Heart left ventricle (tissue), 16 donors: ENCODE results near the gene KRTAP5-6. TPM values are rescaled to one million over a fixed set of nuclear protein-coding genes. Genes with fewer than 3 reads are reported as not detected.

Experiments
- ATAC-seq, 4 donors: fragments of 200-7000 bp; cut with Tn5 transposase; one replicate each; pipeline ENCODE4 v1.9.1; 2020 to 2022; ENCODE audit warnings: moderate library complexity in 4 of 4, mild to moderate bottlenecking in 3 of 4, moderate number of reproducible peaks in 1 of 4
- DNase-seq, 5 donors: peaks; one replicate each; pipeline ENCODE4 v3.0.0-alpha.2; 2020
- H3K27ac ChIP-seq, 12 donors: fragments of 200-600 bp; sonication (generic) in 4 of 12; one replicate each; pipeline versions ENCODE4 v1.5.0 to v1.8.0; 2016 to 2022; ENCODE audit warnings: mild to moderate bottlenecking in 2 of 12
- H3K27me3 ChIP-seq, 9 donors: fragments of 200-600 bp; sonication (generic) in 2 of 9; one replicate each; pipeline versions ENCODE4 v1.5.1 to v1.8.0; 2016 to 2022; ENCODE audit warnings: mild to moderate bottlenecking in 3 of 9
- H3K36me3 ChIP-seq, 9 donors: fragments of 200-600 bp; sonication (generic) in 2 of 9; one replicate each; pipeline versions ENCODE4 v1.5.0 to v1.8.0; 2018 to 2022; ENCODE audit warnings: mild to moderate bottlenecking in 2 of 9
- H3K4me1 ChIP-seq, 12 donors: fragments of 200-600 bp; sonication (generic) in 4 of 12; one replicate each; pipeline versions ENCODE4 v1.5.0 to v1.8.0; 2016 to 2022; ENCODE audit warnings: mild to moderate bottlenecking in 3 of 12
- H3K4me3 ChIP-seq, 12 donors: fragments of 200-600 bp; sonication (generic) in 4 of 12; one replicate each; pipeline versions ENCODE4 v1.5.0 to v1.8.0; 2017 to 2022; ENCODE audit warnings: mild to moderate bottlenecking in 9 of 12, moderate library complexity in 4 of 12
- H3K9me3 ChIP-seq, 12 donors: fragments of 200-600 bp; sonication (generic) in 4 of 12; one replicate each; pipeline versions ENCODE4 v1.5.0 to v1.8.0; 2016 to 2022; ENCODE audit warnings: mild to moderate bottlenecking in 1 of 12
- CTCF ChIP-seq, 12 donors: fragments of 200-600 bp; sonication (generic) in 4 of 12; IDR thresholded peaks; one replicate each; pipeline versions ENCODE4 v1.5.0 to v1.8.0; 2018 to 2022; ENCODE audit warnings: antibody characterized with exemption in 12 of 12, mild to moderate bottlenecking in 5 of 12
- POLR2A ChIP-seq, 2 donors: fragments of 450-650 bp; IDR thresholded peaks; one replicate each; pipeline ENCODE4 v1.6.1; 2017; ENCODE audit warnings: antibody characterized with exemption in 2 of 2, mild to moderate bottlenecking in 2 of 2, moderate library complexity in 2 of 2
- WGBS, 4 donors: extraction: QIAGEN DNeasy Blood & Tissue Kit in 2 of 4; methylation state at CpG; one replicate each; pipeline versions ENCODE4 v1.1.5 to v1.1.7; 2013 to 2018; 5-methylcytosine and 5-hydroxymethylcytosine counted together
- intact Hi-C, 10 donors: fragments of 100-400 bp; cut with DNase I; formaldehyde crosslinking; loops; one replicate each; pipeline versions ENCODE4 v1.11.1 to v1.14.2; 2022
- long read RNA-seq, 3 donors: library from polyadenylated mRNA; unstranded; transcript quantifications; one replicate each; pipeline ENCODE4 v2.0.0, GENCODE V29; 2020 to 2021
- polyA plus RNA-seq, 2 donors: library from polyadenylated mRNA; stranded (reverse); fragments of 200-250 nt; gene quantifications; one replicate each; pipeline ENCODE4 v1.2.3, GENCODE V29; 2013
- total RNA-seq, 9 donors: library from RNA; depleted of rRNA in 2 of 9; stranded (reverse); fragments of >200 nt in 2 of 9; fragmentation: NEBNext Ultra II Directional in 3 of 9; extraction: Animal tissue kit (Norgen Biotek cat#: 25700) in 3 of 9; gene quantifications; one replicate each; pipeline versions ENCODE4 v1.1.0 to v1.2.4, GENCODE V29; 2016 to 2023
- donor health status: ischemic (EF 13 %, LVEDD 7.1; RV severe dilation, severe dysfunction).
- donor health status: healthy with polysubstance abuse.
- donor health status: DM: no; HTN: yes; CAD: no.
- donor health status: DM: no; HTN: no; CAD: no.
- donor health status: ischemic (EF 25% LVEDD 6.9; RV normal size, moderate dysfunction).
- donor health status: ischemic (EF 25% LVEDD 5.7; RV mildly dilated, moderate dysfunction).
- donor health status: healthy.
- donor health status: DM: yes; HTN: yes; CAD: no.
- donor health status: ischemic (EF 35%, LVEDD 5.7; RV mildly dilated, moderate dysfunction).
- donor health status: nonischemic (EF 11% LVEDD 7.7; RV severe dilation, severe dysfunction).
- donor health status: DM: yes; HTN: yes; CAD: no.
- donor health status: PGD.
- donor health status: ischemic (EF 29% LVEDD 5.4; RV normal size, mild dysfunction).
- donor health status: nonischemic (EF 23%, LVEDD 6.1; RV moderate dilation, normal function).

KRTAP5-6 gene
- not detected for total RNA-seq
- not detected for polyA plus RNA-seq
- long read RNA-seq, donor 1, result 0 reads
- long read RNA-seq, donor 2, result 0 reads
- long read RNA-seq, donor 3, result 0 reads

GRCh38 chr11:1696608-1697570, at the start of gene KRTAP5-6:
Gene KRTAP5-6 (plus strand): TSS chr11:1697195. CDS start chr11:1697246, 51 bp downstream.
- TF ChIP-seq POLR2A (IDR thresholded peaks at IDR 0.05) (no peak), CTCF (IDR thresholded peaks at IDR 0.05) (no peak)
- DNase-seq, result no peak

GRCh38 chr11:1647901-1648652, 48.9 kb upstream of the KRTAP5-6 start:
- 93 to 94% (median 93%) methylated on average over 35 of the region's 35 CpGs for WGBS, 4 donors
- intact Hi-C loops, result no loop called here

More at GRCh38 chr11:1696608-1697570, at the start of gene KRTAP5-6:
- no peak for ATAC-seq
- 78 to 86% (median 83%) methylated on average over 9 to 11 of the region's 11 CpGs for WGBS, 4 donors
- Histone ChIP-seq H3K4me3 (no peak within 1 kb of the TSS), H3K27me3 (peaks cover 0 to 3% (median 0%) of the 10 kb centered on the region in 9 donors), H3K4me1 (peaks cover 3 to 15% (median 10%) of the 10 kb centered on the region in 12 donors), H3K27ac (no peak within 1 kb of the TSS), H3K9me3 (no peaks in the 10 kb centered on the region), H3K36me3 (no peaks in the 10 kb centered on the region)
- intact Hi-C loops, result loop anchor here in 2 of 10 donors (10.0 kb wide), 2 partner anchors 218 to 228 kb away; partner anchors contain the start of gene TNNT3 (in 1 of the 2)

GRCh38 chr11:1648653-1649420, 48.2 kb upstream of the KRTAP5-6 start:
- peaks cover 0 to 8% (median 0%) of the 10 kb centered on the region in 12 donors for H3K4me1 ChIP-seq
- no peak overlapping the region for H3K4me3 ChIP-seq
- ATAC-seq (no peak), DNase-seq (no peak)
- intact Hi-C loops, result no loop called here
- no peaks in the 10 kb centered on the region for H3K36me3 ChIP-seq
- 89 to 93% (median 91%) methylated on average over 28 of the region's 28 CpGs for WGBS, 4 donors
- no peaks in the 10 kb centered on the region for H3K9me3 ChIP-seq
- no peak overlapping the region for H3K27ac ChIP-seq
- TF ChIP-seq POLR2A (IDR thresholded peaks at IDR 0.05), result no peak
- TF ChIP-seq CTCF (IDR thresholded peaks at IDR 0.05), result no peak
- peaks cover 0 to 8% (median 0%) of the 10 kb centered on the region in 9 donors for H3K27me3 ChIP-seq

More at GRCh38 chr11:1647901-1648652, 48.9 kb upstream of the KRTAP5-6 start:
- Histone ChIP-seq H3K27ac (no peak overlapping the region), H3K9me3 (no peaks in the 10 kb centered on the region), H3K27me3 (peaks cover 0 to 3% (median 0%) of the 10 kb centered on the region in 9 donors), H3K4me3 (no peak overlapping the region), H3K4me1 (peaks cover 0 to 6% (median 0%) of the 10 kb centered on the region in 12 donors), H3K36me3 (no peaks in the 10 kb centered on the region)
- TF ChIP-seq CTCF (IDR thresholded peaks at IDR 0.05), result no peak
- TF ChIP-seq POLR2A (IDR thresholded peaks at IDR 0.05), result no peak
- DNase-seq (no peak), ATAC-seq (no peak)
